GM19468 (cell line): ENCODE data around the gene TRA2B.
"Not testable (repeated sequence)": the region's sequence is repeated elsewhere in the genome, so short reads cannot be mapped to it uniquely, and the experiment has no call there.

Experiments used
- ATAC-seq: cut with Tn5 transposase; IDR thresholded peaks from one replicate; pipeline ENCODE4 v1.9.1; 2021; ENCODE audit warnings: mild to moderate bottlenecking, moderate library complexity, moderate number of reproducible peaks; ENCODE audit not compliant: unreplicated experiment; ENCODE audit errors: extremely low read depth

TRA2B gene

GRCh38 chr3:185929192-185930151 is 8.3 kb downstream of the TRA2B start:
- ATAC-seq = no peak

- no peak for ATAC-seq
Measured at GRCh38 chr3:185928496-185928895, 9.3 kb downstream of the TRA2B start.

- no peak for ATAC-seq
Measured at GRCh38 chr3:185927501-185928200, 10.2 kb downstream of the TRA2B start.

- no peak for ATAC-seq
Measured at GRCh38 chr3:185926445-185926844, 11.4 kb downstream of the TRA2B start.

- ATAC-seq = no peak
Measured at GRCh38 chr3:185925353-185925752, 12.5 kb downstream of the TRA2B start.

- no peak for ATAC-seq
Measured at GRCh38 chr3:185924375-185924774, 13.4 kb downstream of the TRA2B start.

- ATAC-seq = no peak
Measured at GRCh38 chr3:185920184-185920583, 17.6 kb downstream of the TRA2B start.

GRCh38 chr3:185916042-185916833 is 21.6 kb downstream of the TRA2B start:
- no peak for ATAC-seq

GRCh38 chr3:185915642-185916041 is 22.2 kb downstream of the TRA2B start:
- no peak for ATAC-seq

GRCh38 chr3:185914911-185915629 is 22.7 kb downstream of the TRA2B start:
- ATAC-seq = no peak

- ATAC-seq = no peak
Measured at GRCh38 chr3:185912929-185913901, 24.6 kb downstream of the TRA2B start.

- ATAC-seq = no peak
Measured at GRCh38 chr3:185912512-185912911, 25.3 kb downstream of the TRA2B start.

GRCh38 chr3:185911076-185911448 is 26.8 kb downstream of the TRA2B start:
- ATAC-seq = not testable (repeated sequence)

GRCh38 chr3:185910322-185911075 is 27.3 kb downstream of the TRA2B start:
- ATAC-seq = not testable (repeated sequence)

GRCh38 chr3:185909913-185910312 is 27.9 kb downstream of the TRA2B start:
- ATAC-seq = not testable (repeated sequence)

- no peak for ATAC-seq
Measured at GRCh38 chr3:185900228-185900627, 37.6 kb downstream of the TRA2B start.

GRCh38 chr3:185896636-185897035 is 41.2 kb downstream of the TRA2B start:
- no peak for ATAC-seq

GRCh38 chr3:185887066-185887465 is 50.7 kb downstream of the TRA2B start:
- ATAC-seq = no peak
